Glomerular endothelial cell (primary cell): ENCODE data around the gene XRN1. TPM values are rescaled to one million over a fixed set of nuclear protein-coding genes. Genes with fewer than 3 reads are reported as not detected.
"Not testable (repeated sequence)": the region's sequence is repeated elsewhere in the genome, so short reads cannot be mapped to it uniquely, and the experiment has no call there.

Experiments used
- DNase-seq: peaks from one replicate; pipeline ENCODE4 v3.0.0-alpha.2; 2011; ENCODE audit warnings: low read depth, low spot score; ENCODE audit errors: extremely low read depth
- total RNA-seq: library from RNA; depleted of rRNA; stranded (reverse); fragments of >200 nt; gene quantifications from 2 replicates; pipeline ENCODE4 v1.2.3, GENCODE V29; 2015

Gene XRN1
- total RNA-seq, 1 donor from 2014 or later, result 30.9 TPM

DNA sequence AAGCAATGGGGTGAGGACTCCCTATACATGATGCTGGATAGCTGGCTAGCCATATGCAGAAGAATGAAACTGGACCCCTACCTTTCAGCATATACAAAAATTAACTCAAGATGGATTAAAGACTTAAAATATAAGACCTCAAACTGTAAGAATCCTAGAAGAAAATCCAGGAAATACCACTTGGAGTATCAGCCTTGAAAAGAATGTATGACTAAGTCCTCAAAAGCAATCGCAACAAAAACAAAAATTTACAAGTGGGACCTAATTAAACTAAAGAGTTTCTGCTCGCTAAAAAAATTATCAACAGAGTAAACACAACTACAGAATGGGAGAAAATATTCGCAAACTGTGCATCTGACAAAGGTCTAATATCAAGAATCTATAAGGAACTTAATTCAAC, 94.3 kb downstream of the XRN1 start:
- DNase-seq, result no peak

GRCh38 chr3:142352698-142353097, 95.1 kb downstream of the XRN1 start:
- DNase-seq, result not testable (repeated sequence)

GRCh38 chr3:142348460-142348859, 99.4 kb downstream of the XRN1 start:
- no peak for DNase-seq

- DNase-seq, result no peak
Measured at GRCh38 chr3:142337994-142338393, 109.8 kb downstream of the XRN1 start.

DNA sequence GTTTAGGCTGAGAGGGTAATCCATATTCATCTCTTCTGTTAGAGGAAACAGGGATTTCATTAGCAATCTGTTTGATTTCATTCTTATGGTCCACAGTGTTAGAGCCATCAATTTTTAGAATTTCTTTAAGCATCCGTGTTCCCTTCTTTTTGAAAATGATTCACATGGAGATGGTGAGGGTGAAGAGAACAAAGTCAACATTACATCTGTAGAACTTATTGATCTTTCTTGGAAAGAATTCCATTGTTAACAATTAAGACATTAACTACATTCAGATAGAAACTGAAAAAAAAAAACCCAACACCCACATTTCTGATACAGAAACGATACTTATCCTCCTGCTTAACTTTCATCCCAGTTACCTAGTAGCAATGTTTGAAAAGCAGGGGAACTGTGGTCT, 115.4 kb downstream of the XRN1 start:
- no peak for DNase-seq

DNA sequence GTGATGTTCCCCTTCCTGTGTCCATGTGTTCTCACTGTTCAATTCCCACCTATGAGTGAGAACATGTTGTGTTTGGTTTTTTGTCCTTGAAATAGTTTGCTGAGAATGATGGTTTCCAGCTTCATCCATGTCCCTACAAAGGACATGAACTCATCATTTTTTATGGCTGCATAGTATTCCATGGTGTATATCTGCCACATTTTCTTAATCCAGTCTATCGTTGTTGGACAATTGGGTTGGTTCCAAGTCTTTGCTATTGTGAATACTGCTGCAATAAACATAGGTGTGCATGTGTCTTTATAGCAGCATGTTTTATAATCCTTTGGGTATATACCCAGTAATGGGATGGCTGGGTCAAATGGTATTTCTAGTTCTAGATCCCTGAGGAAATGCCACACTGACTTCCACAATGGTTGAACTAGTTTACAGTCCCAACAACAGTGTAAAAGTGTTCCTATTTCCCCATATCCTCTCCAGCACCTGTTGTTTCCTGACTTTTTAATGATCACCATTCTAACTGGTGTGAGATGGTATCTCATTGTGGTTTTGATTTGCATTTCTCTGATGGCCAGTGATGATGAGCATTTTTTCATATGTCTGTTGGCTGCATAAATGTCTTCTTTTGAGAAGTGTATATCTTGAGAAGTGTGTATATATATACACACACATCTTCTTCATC, 123.4 kb downstream of the XRN1 start:
- DNase-seq, result not testable (repeated sequence)

GRCh38 chr3:142319912-142320311, 127.9 kb downstream of the XRN1 start:
- DNase-seq, result no peak

DNA sequence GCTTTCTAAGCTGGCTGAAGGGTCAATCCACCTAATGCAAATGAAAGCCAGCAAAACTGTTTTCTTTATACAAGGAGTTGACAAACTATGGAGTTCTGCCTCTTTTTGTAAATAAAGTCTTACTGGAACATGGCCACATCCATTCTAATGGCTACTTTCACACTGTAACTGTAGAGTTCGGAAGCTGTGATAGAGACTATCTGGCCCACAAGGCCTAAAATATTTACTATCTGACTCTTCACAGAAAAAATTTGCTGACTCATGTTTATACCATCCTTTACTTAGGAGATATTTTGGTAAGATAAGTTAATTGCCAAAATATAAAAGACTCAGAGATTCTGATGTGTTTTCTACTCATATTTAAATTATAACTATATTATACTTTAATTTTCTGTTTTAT, 128.7 kb downstream of the XRN1 start:
- DNase-seq, result no peak

GRCh38 chr3:142318331-142318730, 129.5 kb downstream of the XRN1 start:
- DNase-seq, result no peak

DNA sequence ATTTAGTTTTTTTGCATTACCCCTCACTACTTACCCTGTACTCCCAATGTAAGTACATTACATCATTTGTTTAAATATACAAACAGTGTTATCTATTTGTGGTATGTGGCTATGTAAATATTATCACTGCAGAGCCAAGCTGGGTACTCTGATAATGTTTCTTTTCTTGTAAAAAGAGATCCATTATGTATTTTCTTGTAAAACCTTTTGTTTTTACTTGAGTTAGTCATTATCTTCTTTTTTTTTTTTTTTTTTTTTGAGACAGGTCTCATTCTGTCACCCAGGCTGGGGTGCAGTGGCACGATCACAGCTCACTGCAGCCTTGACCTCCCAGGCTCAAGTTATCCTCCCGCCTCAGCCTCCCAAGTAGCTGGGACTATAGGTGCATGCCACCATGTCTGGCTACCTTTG, 131.9 kb downstream of the XRN1 start:
- not testable (repeated sequence) for DNase-seq

- no peak for DNase-seq
Measured at GRCh38 chr3:142315083-142315482, 132.8 kb downstream of the XRN1 start.

GRCh38 chr3:142310439-142310838, 137.4 kb downstream of the XRN1 start:
- DNase-seq, result no peak

DNA sequence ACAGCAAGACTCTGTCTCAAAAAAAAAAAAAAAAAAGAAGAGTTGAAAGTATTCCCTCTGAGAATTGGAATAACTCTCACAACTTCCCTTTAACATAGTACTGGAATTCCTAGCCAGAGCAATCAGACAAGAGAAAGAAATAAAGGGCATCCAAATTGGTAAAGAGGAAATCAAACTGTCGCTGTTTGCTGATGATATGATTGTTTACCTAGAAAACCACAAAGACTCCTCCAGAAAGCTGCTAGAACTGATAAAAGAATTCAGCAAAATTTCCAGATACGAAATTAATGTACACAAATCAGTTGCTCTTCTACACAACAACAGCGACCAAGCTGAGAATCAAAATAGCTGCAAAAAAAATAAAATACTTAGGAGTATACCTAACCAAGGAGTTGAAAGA, 145.0 kb downstream of the XRN1 start:
- not testable (repeated sequence) for DNase-seq

- no peak for DNase-seq
Measured at GRCh38 chr3:142298626-142299025, 149.2 kb downstream of the XRN1 start.

GRCh38 chr3:142296507-142296906, 151.3 kb downstream of the XRN1 start:
- no peak for DNase-seq

DNA sequence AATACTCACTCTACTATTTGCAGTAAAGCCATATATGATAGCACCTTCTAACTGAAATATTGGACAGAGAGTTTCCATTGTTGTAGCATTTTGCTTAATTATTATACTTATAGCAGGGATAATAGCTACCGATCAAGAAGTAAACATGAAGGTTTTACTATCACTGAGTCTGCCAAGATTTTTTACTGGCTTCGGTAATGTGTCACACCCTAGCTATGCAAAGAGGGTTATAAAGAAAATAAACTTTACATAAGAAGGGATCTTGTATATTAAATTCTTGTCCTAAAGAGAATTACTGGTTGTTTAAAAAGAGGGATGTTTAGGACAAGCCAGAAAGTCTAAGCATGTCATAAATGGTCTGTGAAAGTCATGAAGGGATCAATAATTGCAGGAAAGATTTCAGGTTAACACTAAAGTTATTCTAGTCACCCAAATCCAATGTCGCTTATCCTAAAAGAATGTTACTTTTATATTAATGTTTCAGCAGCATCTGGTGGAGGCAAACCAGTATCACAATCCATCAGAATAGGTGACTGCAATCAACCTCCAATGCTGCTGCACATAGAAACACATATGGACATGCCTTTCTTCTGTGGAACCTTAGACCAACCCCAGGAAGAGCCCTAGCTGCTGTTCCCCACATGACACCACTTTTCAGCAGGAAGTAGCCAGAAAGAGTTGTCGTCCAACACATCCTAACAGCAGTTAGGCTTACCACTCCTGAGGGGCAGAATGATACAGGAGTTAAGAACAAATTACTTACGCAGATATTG, 159.8 kb downstream of the XRN1 start:
- DNase-seq, result no peak

DNA sequence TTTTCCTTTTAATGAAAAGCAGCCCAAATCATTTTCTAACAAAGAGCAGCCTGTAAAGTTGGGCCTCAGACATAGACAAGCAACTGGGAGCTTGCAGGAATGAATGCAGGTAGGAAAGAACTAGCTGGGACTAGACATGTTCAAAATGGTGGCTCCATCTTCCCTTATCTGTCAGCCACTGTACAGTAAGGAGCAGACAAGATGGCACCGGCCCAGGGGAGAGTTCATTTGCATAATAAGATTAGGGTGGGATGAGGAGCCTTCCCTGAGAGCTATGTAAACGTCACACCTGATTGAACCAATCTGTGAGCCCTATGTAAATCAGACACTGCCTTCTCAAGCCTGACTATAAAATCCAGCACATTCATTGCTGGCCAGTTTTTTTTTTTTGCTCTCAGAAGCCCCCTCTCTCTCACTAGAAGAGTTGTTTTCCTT, 162.7 kb downstream of the XRN1 start:
- no peak for DNase-seq

DNA sequence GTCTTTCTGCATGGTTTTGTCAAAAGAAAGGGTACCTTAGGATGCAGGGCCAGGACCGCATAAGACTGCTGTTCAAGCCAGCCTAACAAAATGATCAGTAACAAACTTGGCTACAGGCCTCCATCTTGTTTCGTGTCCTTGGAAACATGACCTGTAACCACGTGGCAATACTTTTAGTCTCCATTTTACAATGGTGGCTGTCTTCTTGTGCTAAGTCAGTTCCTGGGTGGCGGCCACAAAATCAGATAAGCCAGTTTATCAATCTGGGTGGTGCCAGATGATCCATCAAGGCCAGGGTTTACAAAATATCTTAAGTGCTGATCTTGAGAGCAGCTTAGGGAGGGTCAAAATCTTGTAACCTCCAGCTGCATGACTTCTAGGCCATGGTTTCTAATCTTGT, 165.3 kb downstream of the XRN1 start:
- no peak for DNase-seq

GRCh38 chr3:142281474-142281873, 166.4 kb downstream of the XRN1 start:
- DNase-seq, result no peak

DNA sequence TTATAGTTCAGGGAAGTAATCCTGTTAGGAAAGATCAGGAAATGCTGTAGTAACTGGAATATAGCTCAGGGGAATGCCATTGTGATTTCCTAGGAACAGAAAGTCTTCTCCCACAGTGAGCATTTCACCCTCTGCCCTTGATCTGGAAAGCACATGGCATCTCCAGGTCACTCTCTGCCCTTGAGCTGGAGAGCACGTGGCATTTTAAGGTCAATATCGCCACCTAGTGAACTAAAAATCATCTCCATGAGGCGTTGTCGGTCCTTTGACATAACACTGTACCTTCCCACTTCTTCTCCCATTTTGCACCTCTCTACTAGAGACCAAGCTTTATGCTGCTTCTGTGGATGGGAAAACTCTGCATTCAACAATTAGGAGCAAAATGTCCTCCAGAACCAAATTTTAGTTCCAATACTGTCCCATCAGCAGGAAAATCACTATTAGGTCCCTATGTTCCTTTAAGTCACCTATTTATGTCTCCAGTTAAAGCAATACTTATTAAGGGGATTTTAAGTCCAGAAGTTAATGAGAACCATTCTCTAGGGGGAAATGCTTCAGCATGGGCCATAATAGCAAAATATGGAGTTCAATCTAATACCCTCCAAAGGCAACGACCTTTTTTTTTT, 167.8 kb downstream of the XRN1 start:
- DNase-seq, result peak; percentile 58

GRCh38 chr3:142278451-142278850, 169.4 kb downstream of the XRN1 start:
- no peak for DNase-seq

GRCh38 chr3:142276781-142277180, 171.1 kb downstream of the XRN1 start:
- DNase-seq, result no peak
